Measurements from ENCODE around the gene DIS3L2. TPM values are rescaled to one million over a fixed set of nuclear protein-coding genes. Genes with fewer than 3 reads are reported as not detected.
A peak's percentile ranks its signal among the peaks of the same experiment; 100 is the strongest.
"Not testable (repeated sequence)": the region's sequence is repeated elsewhere in the genome, so short reads cannot be mapped to it uniquely, and the experiment has no call there.

DIS3L2 gene
- total RNA-seq, 2 donors from 2014 or later = 33.5 to 35.5 TPM

GRCh38 chr2:232316461-232317330, 355.2 kb downstream of the DIS3L2 start:
- peak; percentile 59 for ATAC-seq
- peak in 1 of 2 donors; percentile 24 for DNase-seq

GRCh38 chr2:232318169-232318855, 356.8 kb downstream of the DIS3L2 start:
- intact Hi-C loops (cut with DNase I, micrococcal nuclease) = no loop called here
- DNase-seq = peak in 1 of 2 donors; percentile 9
- no peak for ATAC-seq

More at GRCh38 chr2:232316461-232317330, 355.2 kb downstream of the DIS3L2 start:
- intact Hi-C loops (cut with DNase I, micrococcal nuclease) = no loop called here

GRCh38 chr2:232319067-232319802, 357.7 kb downstream of the DIS3L2 start:
- ATAC-seq (no peak), DNase-seq (peak in 1 of 2 donors; percentile 23)
- intact Hi-C loops (cut with DNase I, micrococcal nuclease) = no loop called here

DNA sequence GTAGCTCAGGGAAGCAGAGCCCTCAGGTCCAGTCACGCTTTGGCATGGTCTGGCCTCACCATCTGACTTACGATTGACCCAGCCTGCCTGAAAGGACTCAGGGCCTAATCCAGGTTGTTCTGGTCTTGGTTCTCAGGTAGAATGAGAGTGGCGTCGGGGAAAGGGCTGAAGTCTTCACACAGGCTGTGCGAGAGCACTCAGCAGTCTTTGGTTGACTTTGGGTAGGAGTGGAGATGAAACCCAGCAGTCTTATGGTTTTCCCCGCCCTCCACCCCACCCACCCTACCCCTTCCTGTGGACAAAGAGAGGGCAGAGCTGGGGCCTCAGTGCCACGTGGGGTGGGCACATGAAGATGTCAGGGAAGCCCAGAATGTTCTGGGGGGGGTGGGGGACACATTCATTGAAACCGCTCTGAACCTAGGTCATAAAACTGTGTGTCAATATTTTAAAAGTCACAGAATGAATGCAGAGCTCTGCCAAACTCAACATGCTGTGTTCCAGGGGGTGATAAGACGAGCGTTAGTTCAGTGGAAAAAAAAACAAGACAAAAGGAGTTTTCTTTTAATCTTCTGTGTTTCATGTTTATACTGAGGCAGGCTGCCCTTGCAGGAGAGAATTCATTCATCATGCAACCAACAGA, 358.4 kb downstream of the DIS3L2 start:
- intact Hi-C loops (cut with DNase I, micrococcal nuclease) = loop anchor here in 1 of 2 donors (10.0 kb wide), 1 partner anchor 395 kb away; the partner anchor contains the start of gene NPPC
- peak in 1 of 2 donors; percentile 42 for DNase-seq
- ATAC-seq = peak; percentile 60

DNA sequence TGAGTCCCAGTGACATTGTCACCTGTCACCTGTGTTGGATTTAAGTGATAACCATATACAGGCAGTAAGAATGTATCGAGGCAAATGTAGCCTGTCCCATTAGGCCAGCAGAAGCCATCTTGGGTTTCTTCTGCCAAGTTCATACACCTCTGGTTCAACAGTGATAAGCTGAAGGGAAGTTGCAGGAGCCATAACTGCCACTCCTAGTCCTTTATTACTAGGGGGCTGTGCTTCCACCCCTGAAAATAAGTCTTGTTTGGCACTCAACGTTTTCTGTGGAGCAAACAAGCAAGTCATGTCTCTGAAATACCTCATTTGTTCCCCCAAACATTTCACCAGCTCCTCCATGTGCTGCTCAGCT, 358.9 kb downstream of the DIS3L2 start:
- ATAC-seq (peak; percentile 57), DNase-seq (peak in 1 of 2 donors; percentile 20)
- intact Hi-C loops (cut with DNase I, micrococcal nuclease) = loop anchor here in 1 of 2 donors (10.0 kb wide), 1 partner anchor 396 kb away; the partner anchor contains the start of gene NPPC

DNA sequence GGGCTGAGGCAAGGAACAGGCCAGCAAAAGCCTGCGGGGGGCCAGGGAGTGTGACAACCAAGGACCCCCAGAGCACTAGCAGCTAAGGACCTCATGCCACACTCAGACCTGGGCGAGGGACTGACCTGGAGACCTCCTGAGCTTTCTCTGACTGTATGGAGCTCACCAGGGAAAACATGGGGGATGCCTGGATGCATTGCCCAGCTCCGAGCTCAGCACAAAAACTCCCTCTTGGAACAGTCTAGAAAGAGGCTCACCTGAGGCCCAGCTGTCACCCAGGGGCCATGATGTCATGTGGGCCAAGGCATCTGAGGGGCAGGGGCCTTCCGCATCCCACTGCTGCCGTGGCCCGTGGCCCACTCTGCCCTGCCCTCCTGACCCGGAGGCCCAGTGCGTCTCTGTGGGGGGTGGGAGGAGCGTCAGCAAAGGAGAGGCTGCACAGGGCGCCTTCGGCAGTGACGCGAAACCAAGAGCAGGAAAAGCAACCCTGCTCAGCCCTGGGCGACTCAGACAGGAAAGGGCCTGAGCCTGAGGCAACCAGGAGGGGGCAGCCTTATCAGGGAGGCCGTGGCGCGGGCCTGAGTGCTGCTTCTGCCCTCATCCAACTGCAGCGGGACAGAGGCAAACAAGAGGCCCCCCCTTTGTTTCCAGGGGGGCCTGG, 359.8 kb downstream of the DIS3L2 start:
- intact Hi-C loops (cut with DNase I, micrococcal nuclease) = loop anchor here in 1 of 2 donors (10.0 kb wide), 1 partner anchor 396 kb away; the partner anchor contains the start of gene NPPC
- DNase-seq = peak in 1 of 2 donors; percentile 20
- no peak for ATAC-seq

- intact Hi-C loops (cut with DNase I, micrococcal nuclease) = loop anchor here in 1 of 2 donors (10.0 kb wide), 1 partner anchor 397 kb away; the partner anchor contains the start of gene NPPC
- ATAC-seq (no peak), DNase-seq (peak in 1 of 2 donors; percentile 12)
Observed at GRCh38 chr2:232321817-232322559, 360.5 kb downstream of the DIS3L2 start.

DNA sequence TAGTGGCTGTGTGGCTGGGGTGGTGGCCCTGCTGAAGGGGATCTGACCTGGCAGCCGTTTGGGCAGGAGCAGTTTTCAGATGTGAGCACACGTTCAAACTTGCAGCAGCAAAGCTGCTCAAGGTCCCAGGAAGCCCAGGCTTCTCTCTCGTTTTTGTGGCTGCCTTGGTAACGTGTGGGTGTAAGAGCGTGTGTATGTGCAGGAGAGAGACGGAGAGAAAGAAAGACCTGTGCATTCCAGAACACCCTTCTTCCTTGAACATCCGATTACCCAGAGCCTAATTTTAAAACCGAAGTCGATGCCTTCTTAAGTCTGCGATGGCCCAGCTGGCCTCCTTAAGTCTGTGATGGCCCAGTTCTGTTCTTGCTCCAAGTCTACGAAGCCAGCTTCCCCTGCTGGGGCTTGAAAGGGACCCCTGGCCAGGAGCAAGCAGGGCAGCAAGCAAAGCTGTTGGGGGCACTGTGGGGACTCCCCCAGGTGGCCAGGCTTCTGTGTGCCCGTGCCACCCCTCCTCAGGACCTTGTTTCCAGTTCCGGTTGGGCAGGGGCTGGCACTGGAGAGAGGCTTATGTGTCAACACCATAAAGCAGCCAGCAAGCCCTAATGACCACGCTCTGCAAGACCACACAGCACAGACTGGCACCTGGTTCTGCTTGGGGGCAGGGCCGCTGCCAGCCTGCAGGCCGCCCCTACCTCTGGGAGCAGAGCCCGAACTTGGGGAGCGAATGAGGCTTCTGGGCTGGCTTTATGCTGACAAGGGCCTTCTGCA, 361.2 kb downstream of the DIS3L2 start:
- peak in 1 of 2 donors; percentile 10 for DNase-seq
- intact Hi-C loops (cut with DNase I, micrococcal nuclease) = loop anchor here in 1 of 2 donors (10.0 kb wide), 1 partner anchor 398 kb away; the partner anchor contains the start of gene NPPC
- no peak for ATAC-seq

GRCh38 chr2:232323328-232323650, 361.8 kb downstream of the DIS3L2 start:
- ATAC-seq (no peak), DNase-seq (no peak)
- intact Hi-C loops (cut with DNase I, micrococcal nuclease) = loop anchor here in 1 of 2 donors (10.0 kb wide), 1 partner anchor 398 kb away; the partner anchor contains the start of gene NPPC

DNA sequence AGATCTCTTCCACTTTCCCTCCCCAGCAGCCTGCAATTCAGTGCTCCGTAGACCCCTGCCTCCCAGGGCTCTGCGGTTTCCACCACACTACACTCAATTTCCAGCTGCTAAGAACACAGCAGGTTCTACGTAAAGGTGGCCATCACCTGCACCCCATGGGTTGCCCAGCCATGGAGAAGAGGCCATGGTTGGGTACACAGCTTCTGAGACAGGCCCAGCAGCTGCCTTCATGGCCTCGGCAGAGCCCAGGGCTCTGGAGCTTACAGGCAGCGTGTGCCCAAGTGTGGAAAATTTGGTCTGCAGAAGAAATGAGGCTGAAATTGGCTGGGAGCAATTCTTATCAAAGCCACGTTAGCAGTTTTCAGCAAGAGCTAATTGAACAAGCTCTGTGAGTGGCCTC, 362.5 kb downstream of the DIS3L2 start:
- peak in 1 of 2 donors; percentile 3 for DNase-seq
- ATAC-seq = not testable (repeated sequence)
- intact Hi-C loops (cut with DNase I, micrococcal nuclease) = loop anchor here in 1 of 2 donors (10.0 kb wide), 1 partner anchor 399 kb away; the partner anchor contains the start of gene NPPC

DNA sequence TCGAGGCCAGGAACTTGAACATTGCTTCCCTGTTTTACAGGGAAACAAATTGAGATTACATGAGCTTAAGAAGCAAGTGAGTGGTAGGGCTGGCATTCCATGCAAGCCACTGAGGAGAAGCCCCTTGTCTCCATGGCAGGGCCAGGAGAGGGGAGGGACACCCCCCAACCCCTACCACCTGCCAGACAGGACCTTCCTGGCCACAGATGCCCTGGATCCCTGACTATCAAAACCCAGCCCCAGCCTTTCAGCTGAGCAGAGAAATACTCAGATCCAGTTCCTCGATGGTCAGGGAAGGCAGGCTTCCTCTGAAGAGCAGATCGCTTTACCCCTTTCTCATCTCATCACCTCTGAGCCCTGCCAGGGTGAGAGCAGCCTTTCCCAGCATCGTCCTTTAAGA, 363.3 kb downstream of the DIS3L2 start:
- ATAC-seq = no peak
- intact Hi-C loops (cut with DNase I, micrococcal nuclease) = loop anchor here (5.0 to 10.0 kb wide), 2 partner anchors 397 to 400 kb away; partner anchors contain the start of gene NPPC (in 2 of the 2)
- peak in 1 of 2 donors; percentile 10 for DNase-seq

- intact Hi-C loops (cut with DNase I, micrococcal nuclease) = loop anchor here (5.0 to 10.0 kb wide), 2 partner anchors 398 to 401 kb away; partner anchors contain the start of gene NPPC (in 2 of the 2)
- DNase-seq = peak; percentile 46 to 62
Observed at GRCh38 chr2:232325324-232326273, 364.1 kb downstream of the DIS3L2 start.

DNA sequence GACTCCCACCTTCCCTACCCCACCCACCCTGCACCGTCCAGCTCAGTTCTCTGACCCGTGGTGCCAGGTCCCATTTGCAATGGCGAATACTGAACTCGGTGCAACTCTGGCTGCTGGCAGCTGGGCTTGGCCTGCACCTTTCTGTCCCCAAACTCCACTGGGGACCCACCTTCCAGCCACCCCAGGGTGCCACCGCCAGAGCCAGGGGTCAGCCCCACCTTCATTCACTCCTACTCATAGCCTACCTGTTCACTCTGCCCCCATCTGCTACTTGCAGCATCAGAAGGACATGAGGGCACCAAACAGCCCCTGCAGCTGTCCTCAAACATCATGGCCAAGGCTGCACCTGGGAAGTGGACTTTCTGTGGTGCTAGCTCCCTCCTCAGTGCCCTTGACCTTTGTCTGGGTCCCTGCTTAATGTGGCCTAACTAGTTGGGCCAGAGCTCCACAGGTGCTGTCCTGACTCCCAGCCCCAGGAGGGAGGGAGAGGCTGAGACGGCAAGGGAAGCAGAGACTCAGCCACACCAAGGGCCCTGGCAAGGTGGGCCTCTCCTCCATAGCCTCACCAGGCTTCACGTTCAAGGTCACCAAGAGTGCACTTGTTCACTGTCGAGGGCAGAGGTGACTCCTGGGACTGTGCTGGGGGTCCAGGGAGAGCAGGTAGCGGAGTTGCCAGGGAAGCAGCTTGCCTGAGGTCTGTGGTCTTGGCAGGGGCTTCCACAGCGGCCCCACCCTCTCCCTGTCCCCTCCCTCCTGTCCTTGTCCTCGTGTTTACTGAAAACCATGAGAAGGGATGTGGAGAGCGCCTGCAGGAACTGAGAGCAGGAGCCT, 365.0 kb downstream of the DIS3L2 start:
- DNase-seq = peak in 1 of 2 donors; percentile 10
- intact Hi-C loops (cut with DNase I, micrococcal nuclease) = loop anchor here (5.0 to 10.0 kb wide), 2 partner anchors 399 to 402 kb away; partner anchors contain the start of gene NPPC (in 2 of the 2)
- ATAC-seq = not testable (repeated sequence)

More at GRCh38 chr2:232325324-232326273, 364.1 kb downstream of the DIS3L2 start:
- ATAC-seq = peak; percentile 86
